Gastroesophageal sphincter (tissue), 3 donors: Measurements from ENCODE around the gene FGF7.

Experiments
- EP300 ChIP-seq: sonication (generic); formaldehyde crosslinking; IDR thresholded peaks from one replicate; pipeline ENCODE4 v1.6.1; 2017; ENCODE audit warnings: antibody characterized with exemption, mild to moderate bottlenecking
- TF ChIP-seq, protein P1 (sequence below), 4 experiments: fragments of 200-600 bp in 2 of 4; fragments of 450-650 bp in 2 of 4; sonication (generic) in 1 of 4; IDR thresholded peaks; one replicate each; pipeline ENCODE4 v1.5.1; 2017 to 2019; ENCODE audit warnings: antibody characterized with exemption in 4 of 4, mild to moderate bottlenecking in 2 of 4, moderate library complexity in 2 of 4

DNA sequence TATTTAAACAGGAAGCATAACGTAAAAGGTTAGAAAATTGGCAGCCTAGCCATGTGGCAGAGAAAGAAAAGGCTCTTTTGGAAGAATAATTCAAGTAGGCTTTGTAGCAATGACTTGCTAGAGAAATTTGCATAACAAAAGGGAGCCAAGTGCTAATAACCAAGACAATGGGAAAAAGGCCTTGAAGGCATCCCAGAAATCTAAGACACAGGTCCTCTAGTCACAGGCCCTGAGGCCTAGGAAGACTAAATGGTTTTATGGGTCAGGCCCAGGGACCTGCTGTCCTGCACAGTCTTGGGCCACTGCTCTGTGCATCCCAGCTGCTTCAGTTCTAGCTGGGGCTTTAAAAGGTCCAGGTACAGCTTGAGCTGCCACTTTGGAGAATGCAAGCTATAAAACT lies 78.5 kb downstream of the FGF7 start:
- TF ChIP-seq EP300 = no peak
- TF ChIP-seq, protein P1, sequence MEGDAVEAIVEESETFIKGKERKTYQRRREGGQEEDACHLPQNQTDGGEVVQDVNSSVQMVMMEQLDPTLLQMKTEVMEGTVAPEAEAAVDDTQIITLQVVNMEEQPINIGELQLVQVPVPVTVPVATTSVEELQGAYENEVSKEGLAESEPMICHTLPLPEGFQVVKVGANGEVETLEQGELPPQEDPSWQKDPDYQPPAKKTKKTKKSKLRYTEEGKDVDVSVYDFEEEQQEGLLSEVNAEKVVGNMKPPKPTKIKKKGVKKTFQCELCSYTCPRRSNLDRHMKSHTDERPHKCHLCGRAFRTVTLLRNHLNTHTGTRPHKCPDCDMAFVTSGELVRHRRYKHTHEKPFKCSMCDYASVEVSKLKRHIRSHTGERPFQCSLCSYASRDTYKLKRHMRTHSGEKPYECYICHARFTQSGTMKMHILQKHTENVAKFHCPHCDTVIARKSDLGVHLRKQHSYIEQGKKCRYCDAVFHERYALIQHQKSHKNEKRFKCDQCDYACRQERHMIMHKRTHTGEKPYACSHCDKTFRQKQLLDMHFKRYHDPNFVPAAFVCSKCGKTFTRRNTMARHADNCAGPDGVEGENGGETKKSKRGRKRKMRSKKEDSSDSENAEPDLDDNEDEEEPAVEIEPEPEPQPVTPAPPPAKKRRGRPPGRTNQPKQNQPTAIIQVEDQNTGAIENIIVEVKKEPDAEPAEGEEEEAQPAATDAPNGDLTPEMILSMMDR (IDR thresholded peaks at IDR 0.05) = no peak
